H1 (cell line): ENCODE results near the gene YWHAB. TPM values are rescaled to one million over a fixed set of nuclear protein-coding genes. Genes with fewer than 3 reads are reported as not detected.

ENCODE experiments used
- ASH2L ChIP-seq: fragments of 200-600, 300-600 bp; sonication (generic); IDR thresholded peaks from one replicate; pipeline ENCODE4 v1.7.1; 2017; ENCODE audit warnings: low read length
- BRCA1 ChIP-seq: IDR thresholded peaks from 2 replicates; pipeline ENCODE4 v1.6.1; 2012; ENCODE audit warnings: low read depth, low read length, improper control_type of control experiment
- EGR1 ChIP-seq: IDR thresholded peaks from 2 replicates; pipeline ENCODE4 v1.6.1; 2011; ENCODE audit warnings: low read depth, low read length, borderline replicate concordance
- FOSL1 ChIP-seq: IDR thresholded peaks from 2 replicates; pipeline ENCODE4 v1.6.1; 2011; ENCODE audit warnings: mild to moderate bottlenecking, low read depth, low read length, moderate library complexity; ENCODE audit not compliant: insufficient read depth
- GTF2F1 ChIP-seq: IDR thresholded peaks from 2 replicates; pipeline ENCODE4 v1.6.1; 2012; ENCODE audit warnings: low read depth, low read length, improper control_type of control experiment, borderline replicate concordance
- HDAC2 ChIP-seq, 2 experiments: fragments of 300-600 bp in 1 of 2; sonication (generic) in 1 of 2; IDR thresholded peaks; 2 replicates each; pipeline ENCODE4 v1.6.1; 2011 to 2012; ENCODE audit warnings: low read depth in 2 of 2, low read length in 2 of 2, mild to moderate bottlenecking in 2 of 2, moderate library complexity in 2 of 2, borderline replicate concordance in 1 of 2, inconsistent platforms in 1 of 2
- SP1 ChIP-seq: IDR thresholded peaks from 2 replicates; pipeline ENCODE4 v1.6.1; 2011; ENCODE audit warnings: low read depth, low read length
- SP2 ChIP-seq: IDR thresholded peaks from 2 replicates; pipeline ENCODE4 v1.6.1; 2012; ENCODE audit warnings: mild to moderate bottlenecking, low read length, inconsistent platforms
- polyA plus RNA-seq, 7 experiments: library from polyadenylated mRNA; depleted of rRNA in 3 of 7; stranded (reverse) in 5 of 7; unstranded in 2 of 7; fragments of >200 nt in 5 of 7; fragments of 200-250 nt in 2 of 7; gene quantifications; 1 replicate in 5 of 7; 2 replicates in 1 of 7; 4 replicates in 1 of 7; pipeline versions ENCODE4 v1.2.1 to v1.2.3, GENCODE V29; 2011 to 2013; ENCODE audit warnings: missing spikeins in 2 of 7, mixed read lengths in 2 of 7
- total RNA-seq: library from RNA; stranded (reverse); fragmentation: NEBNext Ultra II Directional; extraction: Animal tissue kit (Norgen Biotek cat#: 25700); gene quantifications from 2 replicates; pipeline ENCODE4 v1.2.1, GENCODE V29; 2021

Gene YWHAB
- total and polyA plus RNA-seq, 2 of the 8 experiments (the other 6 are each of a cell fraction or from before 2014, with no cell fraction given): 72.9 to 256 TPM

- no peak for TF ChIP-seq GTF2F1
- TF ChIP-seq ASH2L: no peak
- TF ChIP-seq EGR1: no peak
- no peak for TF ChIP-seq FOSL1
- TF ChIP-seq HDAC2 (IDR thresholded peaks at IDR 0.05; ENCODE audit: borderline replicate concordance in 1 of 2, low read depth in 2 of 2, low read length in 2 of 2): no peak
- TF ChIP-seq BRCA1: no peak
- no peak for TF ChIP-seq SP2
- TF ChIP-seq SP1: no peak
These were observed 64.9 kb downstream of the YWHAB start (continued) for GRCh38 chr20:44950368-44950767.
